Stimulated activated CD8-positive, alpha-beta memory T cell treated with anti-CD3 and anti-CD28 coated beads, Interleukin-15, amount 100 ng/mL, for 48 hours (primary cell): Measurements from ENCODE around the gene HARBI1.

Experiments
- DNase-seq, 2 donors: peaks; one replicate each; pipeline ENCODE4 v3.0.0-alpha.2; 2020; ENCODE audit warnings: low read depth in 2 of 2

HARBI1 gene

GRCh38 chr11:46633291-46634217, 16.5 kb upstream of the HARBI1 start:
- DNase-seq, result no peak

GRCh38 chr11:46632502-46632901, 15.5 kb upstream of the HARBI1 start:
- DNase-seq, result no peak

DNA sequence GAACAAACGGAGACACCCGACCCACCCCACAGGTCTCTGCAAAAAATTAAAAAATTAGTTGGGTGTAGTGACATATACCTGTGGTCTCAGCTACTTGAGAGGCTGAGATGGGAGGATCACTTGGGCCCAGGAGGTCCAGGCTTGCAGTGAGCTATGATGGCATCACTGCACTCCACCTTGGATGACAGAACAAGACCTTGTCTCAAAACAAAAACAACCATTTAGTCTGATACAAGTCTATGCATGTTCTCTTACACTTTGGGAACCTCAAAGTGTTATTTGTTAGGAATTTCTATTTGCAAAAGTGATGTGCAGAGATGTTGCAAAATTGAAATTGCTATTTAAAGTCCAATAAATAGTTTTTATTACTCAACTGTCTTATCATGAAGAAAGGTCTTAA, 14.6 kb upstream of the HARBI1 start:
- DNase-seq, result no peak

DNA sequence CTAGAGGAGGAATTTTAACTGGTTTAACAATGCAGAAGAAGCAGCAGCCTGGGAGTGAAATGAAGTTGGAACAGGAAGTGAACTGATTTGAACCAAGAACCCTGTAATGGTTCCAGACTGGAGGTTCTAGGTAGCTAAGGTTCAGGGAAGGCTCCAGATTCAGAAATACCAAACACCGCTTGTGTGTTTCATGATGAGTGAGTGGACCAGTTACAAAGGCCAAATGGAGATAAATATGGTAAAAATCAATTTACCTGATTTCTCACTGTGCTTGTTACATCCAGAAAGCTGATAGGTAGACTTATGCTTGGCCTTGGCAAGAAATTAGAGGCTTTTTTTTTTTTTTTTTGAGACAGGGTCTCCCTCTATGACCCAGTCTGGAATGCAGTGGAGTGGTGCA, 13.2 kb upstream of the HARBI1 start:
- no peak for DNase-seq

DNA sequence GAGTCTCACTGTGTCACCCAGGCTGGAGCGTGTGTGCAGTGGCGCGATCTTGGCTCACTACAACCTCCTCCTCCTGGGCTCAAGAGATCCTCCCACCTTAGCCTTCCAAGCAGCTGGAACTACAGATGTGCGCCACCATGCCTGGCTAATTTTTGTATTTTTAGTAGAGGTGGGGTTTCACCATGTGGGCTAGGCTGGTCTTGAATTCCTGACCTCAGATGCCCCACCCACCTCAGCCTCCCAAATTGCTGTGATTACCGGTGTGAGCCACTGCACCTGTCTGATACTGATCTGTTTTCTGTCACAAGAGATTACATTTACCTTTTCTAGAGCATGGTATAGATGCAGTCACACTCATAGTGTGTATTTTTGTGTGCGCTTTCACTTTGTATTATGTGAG, 11.9 kb upstream of the HARBI1 start:
- no peak for DNase-seq

- DNase-seq, result no peak
These were observed 8.4 kb upstream of the HARBI1 start for GRCh38 chr11:46625406-46625805.

DNA sequence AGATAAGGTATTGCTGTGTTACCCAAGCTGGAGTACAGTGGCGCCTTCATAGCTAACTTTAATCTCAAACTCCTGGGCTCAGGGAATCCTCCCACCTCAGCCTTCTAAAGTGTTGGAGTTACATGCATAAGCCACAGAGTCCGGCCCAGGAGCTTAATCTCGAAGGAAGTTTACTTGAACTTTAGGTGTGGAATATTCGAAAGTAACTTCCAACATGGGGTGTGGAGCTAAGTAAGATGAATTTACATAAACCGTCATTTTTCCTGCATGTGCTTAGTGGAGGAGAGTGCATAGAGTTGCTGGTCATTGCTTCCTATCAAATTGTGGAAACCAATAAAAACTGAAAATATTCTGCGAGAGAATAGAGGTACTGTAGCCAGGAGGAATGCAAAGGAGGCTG, 1.8 kb upstream of the HARBI1 start:
- no peak for DNase-seq

DNA sequence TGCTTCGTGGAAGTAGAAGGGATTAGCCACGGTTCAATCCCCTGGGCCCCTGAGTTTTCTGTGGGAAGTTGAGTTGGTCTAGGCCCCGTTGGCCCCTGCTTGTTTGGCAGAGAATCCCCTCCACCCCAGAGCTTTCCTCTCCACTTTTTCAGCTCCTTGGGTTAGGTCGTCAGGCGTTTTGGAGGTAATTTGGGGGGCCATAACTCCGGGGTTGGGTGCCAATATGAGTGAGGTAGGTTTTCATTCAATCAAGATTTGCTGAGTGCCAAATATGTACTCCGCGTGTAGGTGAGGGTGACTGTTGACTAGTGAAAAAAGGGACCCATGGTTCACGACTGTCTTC, 916 bp upstream of the HARBI1 start:
- no peak for DNase-seq

DNA sequence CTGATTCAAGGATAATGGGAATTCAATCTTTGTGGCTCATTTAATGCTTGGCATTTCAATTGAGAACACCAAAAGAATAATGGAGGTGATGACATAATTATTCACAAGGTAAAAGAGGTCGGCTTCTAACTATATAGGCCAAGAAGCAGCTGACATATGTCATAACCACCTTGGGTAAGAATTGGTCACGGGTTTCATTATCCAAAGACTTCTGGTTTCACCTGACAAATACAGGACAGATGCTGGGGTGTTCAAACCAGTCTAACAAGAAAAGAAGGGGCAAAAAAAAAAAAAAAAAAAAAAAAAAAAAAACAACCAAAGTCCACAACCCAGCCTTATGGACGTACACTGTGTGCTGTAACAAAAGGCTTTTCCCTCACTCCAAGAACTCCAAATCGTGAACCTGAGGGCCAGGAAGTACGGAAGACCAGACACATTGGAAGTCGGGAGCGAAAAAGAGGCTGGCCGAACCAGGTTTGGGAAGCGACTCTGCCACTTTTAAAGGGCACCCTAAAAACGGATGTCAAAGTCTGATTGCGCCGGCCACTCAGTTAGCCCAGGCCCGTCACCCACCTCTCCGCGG, 385 bp downstream of the HARBI1 start:
- DNase-seq, result no peak

GRCh38 chr11:46615756-46616155, 1.3 kb downstream of the HARBI1 start:
- DNase-seq, result no peak

DNA sequence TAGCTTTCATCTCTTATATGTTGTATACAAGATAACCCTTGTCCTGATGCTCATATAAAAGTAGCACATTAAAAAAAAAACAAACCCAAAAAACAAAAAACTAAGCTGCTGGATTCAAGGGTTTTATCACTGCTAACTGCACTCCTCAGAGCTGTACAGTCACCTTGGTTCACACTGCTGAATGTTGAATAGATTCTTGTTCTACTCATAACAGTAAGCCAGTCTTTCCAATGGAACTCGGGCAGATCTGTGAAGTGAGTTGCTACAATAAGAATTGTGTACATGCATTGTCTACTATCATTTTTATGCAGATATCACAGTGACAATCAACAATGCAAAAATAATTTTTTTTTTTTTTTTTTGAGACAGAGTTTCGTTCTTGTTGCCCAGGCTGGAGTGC, 4.7 kb downstream of the HARBI1 start:
- no peak for DNase-seq

DNA sequence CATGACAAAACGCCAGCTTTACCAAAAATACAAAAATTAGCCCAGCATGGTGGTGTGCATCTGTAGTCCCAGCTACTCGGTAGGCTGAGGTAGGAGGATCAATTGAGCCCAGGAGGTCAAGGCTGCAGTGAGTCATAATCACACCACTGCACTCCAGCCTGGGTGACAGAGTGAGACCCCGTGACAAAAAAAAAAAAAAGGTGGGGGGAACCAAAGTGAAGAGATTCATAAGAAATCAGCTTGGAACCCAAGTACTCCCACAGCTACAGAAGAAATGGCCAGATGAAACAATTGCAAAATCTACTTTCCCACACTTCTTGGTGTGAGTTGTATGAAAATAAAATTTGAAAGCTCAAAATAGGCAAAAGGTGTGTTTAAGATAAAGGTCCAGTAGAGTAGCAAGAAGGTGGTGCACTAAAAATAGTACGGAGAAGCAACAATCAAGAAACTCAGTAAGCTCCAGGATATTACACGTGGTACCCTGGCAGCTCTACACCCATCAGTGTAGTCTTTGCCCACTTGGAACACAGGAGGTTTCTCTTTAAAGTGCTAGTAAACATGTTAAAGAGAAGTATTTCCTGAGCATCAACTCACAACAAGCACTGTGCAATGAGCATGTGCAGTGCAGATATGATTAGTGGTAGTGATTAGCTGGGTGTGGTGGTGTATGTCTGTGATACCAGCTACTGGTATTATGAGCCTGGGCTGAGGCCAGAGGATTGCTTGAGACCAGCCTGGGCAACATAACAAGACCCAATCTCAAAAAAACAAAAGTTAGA, 5.3 kb downstream of the HARBI1 start:
- DNase-seq, result no peak

DNA sequence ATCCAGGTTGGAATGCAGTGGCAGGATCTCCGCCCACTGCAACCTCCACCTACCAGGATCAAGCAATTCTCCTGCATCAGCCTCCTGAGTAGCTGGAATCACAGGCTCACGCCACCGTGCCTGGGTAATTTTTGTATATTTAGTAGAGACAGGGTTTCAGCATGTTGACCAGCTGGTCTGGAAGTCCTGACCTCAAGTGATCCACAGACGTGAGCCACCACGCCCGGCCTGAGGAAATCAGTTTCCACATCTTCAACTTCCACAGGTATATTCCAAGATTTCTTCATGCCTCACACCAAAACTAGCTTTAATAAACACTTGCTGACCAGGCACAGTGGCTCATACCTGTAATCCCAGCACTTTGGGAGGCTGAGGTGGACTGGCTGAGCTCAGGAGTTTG, 7.6 kb downstream of the HARBI1 start:
- no peak for DNase-seq

DNA sequence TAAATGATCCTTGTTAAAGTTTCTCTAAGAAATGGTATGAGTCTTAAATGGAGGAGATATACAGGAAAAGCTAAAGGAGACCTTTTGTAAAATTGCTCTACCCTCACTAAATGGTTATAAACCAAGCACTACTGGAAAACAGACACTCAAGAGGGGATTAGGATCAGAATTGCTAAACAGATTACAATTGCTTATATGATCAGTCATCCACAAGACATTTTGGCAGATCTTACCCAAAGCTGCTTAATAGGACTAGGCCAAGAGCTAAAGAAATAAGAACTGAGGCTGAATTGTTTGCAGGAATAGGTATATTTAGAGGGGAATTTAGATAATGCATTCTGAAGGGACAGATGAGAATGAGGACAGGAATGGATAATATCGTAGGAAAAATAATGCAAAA, 9.5 kb downstream of the HARBI1 start:
- DNase-seq, result no peak

DNA sequence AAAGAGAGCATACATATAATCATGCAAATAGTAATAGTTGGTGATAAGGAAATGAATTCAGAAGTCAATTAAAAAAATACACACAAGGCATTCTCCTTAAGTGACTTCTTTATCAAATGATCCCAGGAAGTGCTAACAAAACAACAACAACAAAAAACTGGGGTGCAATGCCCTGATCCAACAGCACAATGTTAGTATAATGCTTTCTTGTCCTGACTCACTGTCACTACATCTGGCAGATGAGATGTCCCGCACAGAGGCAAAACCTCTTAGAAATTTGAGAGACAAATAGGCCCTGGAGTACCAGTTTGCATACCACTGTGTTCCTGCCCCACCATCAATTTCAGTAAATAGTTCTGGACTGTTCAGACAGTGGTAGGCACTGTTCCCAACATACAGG, 12.2 kb downstream of the HARBI1 start:
- no peak for DNase-seq

DNA sequence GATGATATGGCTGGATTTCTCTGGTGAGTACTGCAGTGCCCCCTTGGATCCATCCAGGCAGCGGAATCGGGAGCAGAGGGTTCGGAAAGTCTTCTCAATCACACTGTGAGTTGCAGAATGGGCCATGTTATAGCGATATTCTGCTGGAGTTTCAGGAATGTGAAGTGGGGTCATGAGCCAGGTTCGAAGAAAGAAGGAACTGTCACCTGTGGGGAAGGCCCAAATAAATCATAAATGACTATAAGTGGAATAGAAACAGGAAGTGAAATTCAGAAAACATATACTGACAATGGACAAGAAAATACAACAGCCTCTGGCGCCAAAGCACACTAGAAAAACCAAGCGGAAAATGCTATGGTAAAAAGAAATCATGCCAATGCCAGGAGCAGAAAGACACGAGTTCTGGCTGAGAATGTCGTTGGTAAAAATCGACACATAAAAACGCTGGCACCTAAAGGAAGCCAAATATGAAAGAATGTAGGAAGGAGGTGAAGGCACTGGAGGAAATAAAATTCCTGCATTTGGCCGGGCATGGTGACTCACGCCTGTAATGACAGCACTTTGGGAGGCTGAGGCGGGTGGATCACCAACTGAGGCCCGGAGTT, 13.2 kb downstream of the HARBI1 start:
- no peak for DNase-seq

DNA sequence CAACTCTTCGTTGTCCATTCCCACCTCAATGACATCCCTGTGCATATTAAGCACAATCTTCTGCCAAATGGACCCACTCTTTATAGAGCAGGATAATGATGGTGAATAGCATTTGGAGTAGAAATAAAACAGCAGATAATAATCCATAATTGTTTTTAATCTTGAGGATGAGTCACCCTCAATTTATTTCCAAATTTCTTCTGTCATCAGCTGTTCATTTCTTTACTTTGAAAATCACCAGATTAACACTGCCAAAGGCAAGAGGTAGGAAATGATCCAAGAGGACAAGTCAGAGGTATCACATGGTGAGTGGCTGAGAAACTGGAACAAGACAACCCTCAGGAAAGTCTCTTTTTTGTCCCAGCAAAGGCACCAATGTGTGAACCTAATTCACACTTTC, 15.9 kb downstream of the HARBI1 start:
- no peak for DNase-seq

DNA sequence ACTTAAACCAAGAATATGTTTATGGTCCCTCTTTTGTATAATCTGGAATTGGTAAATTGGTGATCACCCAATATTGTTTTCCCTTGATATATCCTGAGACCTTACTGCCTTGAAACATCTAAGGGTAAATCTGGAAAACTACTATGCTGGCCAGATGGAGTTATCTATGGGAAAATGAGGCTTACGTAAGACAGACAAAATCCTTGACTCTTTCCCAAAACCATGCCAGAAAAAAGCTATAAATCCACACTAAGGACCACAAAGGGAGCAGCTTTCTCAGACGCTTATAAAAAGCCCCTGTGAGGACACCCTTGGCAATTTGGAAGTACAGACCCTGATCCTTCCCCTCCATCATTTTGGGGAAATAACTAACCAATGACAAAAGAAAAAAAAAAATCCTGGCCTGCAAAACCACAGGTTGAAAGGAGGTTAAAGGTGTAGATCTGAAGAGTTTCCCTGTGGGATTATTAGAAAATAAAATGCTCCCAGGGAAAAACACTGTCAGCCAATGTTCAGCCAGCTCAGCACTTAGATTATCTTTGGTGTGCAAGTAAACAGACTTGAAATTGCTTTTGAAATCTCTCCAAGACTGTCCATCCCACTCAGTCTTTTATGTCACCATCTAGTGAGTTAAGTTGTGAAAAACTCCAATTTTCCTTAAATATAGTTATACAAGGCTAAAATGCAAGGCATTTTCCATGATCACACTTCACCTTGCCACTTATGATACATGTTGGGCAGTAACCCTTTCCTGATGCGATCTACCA, 16.6 kb downstream of the HARBI1 start:
- DNase-seq, result no peak

- DNase-seq, result no peak
These were observed 17.5 kb downstream of the HARBI1 start for GRCh38 chr11:46599340-46600193.

GRCh38 chr11:46597609-46598219, 19.3 kb downstream of the HARBI1 start:
- DNase-seq, result no peak
